Skin epidermis (tissue), 12 donors: Measurements from ENCODE around the gene TMEM207.

Source experiments
- H3K27ac ChIP-seq, 21 experiments: fragments of 200-600 bp; sonication (generic) in 11 of 21; one replicate each; pipeline ENCODE4 v1.5.0; 2020; ENCODE audit warnings: mild to moderate bottlenecking in 3 of 21, inconsistent platforms in 2 of 21, moderate library complexity in 2 of 21
- H3K4me3 ChIP-seq, 7 experiments: fragments of 200-600 bp; sonication (generic) in 2 of 7; one replicate each; pipeline ENCODE4 v1.5.0; 2020; ENCODE audit warnings: inconsistent platforms in 2 of 7, mild to moderate bottlenecking in 2 of 7, moderate library complexity in 1 of 7

Gene TMEM207

GRCh38 chr3:190446573-190447279, 3.0 kb downstream of the TMEM207 start:
- Histone ChIP-seq H3K27ac (no peak overlapping the region), H3K4me3 (no peak overlapping the region)

DNA sequence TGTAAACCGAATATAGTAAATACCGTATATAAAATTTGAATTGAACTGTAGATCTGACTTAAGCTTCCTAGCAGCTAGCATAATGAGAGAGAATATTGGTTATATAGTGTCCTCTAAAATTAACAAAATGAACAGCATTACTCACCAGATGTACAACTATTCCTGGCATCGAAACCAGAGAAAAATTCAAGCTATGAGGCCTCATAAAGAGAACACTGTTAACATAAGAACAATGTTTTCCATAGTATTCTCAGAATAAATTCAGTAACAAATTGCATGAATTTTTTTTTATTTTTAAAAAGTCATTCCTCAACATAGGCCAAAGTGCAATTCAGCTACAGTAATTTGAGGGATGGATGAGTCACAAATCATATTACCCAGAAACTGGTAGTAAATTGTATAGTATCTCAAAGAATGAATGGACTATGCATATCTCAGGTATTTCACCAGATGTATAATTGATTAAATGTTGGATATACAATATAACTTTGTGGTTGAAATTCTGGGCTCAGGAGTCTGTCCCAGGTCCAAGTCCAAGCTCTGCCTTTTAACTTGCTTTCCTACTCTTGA, 5.0 kb downstream of the TMEM207 start:
- Histone ChIP-seq H3K4me3 (no peak overlapping the region), H3K27ac (no peak overlapping the region)

DNA sequence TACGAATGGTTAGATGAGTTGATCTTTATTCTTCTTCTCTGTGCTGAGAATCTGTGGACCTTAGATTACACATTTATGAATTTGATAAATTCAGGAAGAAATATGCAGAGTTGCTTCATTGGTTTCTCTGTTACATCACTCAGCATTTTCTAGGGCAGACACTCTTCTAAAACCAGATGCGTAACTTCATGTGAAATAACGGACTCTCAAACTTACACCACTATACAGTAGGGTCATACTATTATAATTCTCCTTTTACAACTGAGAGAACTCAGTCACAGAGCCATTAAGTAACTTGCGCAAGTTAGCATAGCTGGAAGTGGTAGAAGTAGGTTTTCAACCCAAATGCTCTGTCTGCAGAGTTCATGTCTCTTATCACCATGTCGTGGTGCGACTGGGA, 5.7 kb downstream of the TMEM207 start:
- Histone ChIP-seq H3K27ac (no peak overlapping the region), H3K4me3 (no peak overlapping the region)

DNA sequence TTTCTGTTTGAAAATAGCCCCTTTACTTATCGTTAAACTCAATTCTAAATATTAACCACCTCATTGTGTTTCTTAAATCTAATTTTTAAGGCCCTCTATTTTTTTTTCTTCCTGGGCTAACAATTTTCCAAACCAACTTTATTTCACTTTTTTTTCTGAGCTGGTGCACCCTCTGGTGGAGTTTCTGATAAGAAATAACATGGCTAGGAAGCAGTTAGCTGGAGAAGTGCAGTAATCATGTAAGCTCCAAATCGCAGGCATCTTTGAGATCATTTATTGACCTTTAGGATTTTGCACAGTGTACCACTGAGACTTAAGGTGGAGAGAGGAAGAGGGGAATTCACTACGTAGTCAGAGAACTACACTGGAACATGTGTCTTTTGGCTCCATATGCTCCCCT, 6.4 kb downstream of the TMEM207 start:
- Histone ChIP-seq H3K27ac (no peak overlapping the region), H3K4me3 (no peak overlapping the region)

- no peak overlapping the region for H3K4me3 ChIP-seq
- no peak overlapping the region for H3K27ac ChIP-seq
Observed at GRCh38 chr3:190442240-190442639, 7.5 kb downstream of the TMEM207 start.

DNA sequence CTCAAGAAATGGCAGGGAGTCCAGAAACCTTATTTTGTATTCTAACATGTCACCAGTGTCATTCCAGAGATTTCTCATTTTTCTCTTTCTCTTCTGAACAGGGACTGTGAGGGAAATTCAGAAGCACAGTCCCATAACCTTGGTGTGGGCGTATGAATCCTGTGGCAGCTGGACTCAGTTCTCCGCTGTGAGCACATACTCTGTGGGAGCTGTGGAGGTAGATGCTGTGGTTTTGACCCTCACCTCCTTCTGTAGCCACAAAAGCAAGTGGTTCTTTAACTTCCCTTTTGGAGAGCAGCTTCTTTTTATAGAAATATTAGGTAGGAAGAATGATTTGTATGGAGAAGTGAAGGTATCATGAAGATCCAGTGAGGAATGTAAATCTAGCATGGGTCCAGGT, 13.4 kb downstream of the TMEM207 start:
- Histone ChIP-seq H3K4me3 (no peak overlapping the region), H3K27ac (no peak overlapping the region)

GRCh38 chr3:190435618-190436017, 14.1 kb downstream of the TMEM207 start:
- Histone ChIP-seq H3K27ac (no peak overlapping the region), H3K4me3 (no peak overlapping the region)

GRCh38 chr3:190433626-190434025, 16.1 kb downstream of the TMEM207 start:
- no peak overlapping the region for H3K4me3 ChIP-seq
- no peak overlapping the region for H3K27ac ChIP-seq

- no peak overlapping the region for H3K27ac ChIP-seq
- no peak overlapping the region for H3K4me3 ChIP-seq
Observed at GRCh38 chr3:190432216-190432615, 17.5 kb downstream of the TMEM207 start.

GRCh38 chr3:190430906-190431305, 18.8 kb downstream of the TMEM207 start:
- Histone ChIP-seq H3K27ac (no peak overlapping the region), H3K4me3 (no peak overlapping the region)

DNA sequence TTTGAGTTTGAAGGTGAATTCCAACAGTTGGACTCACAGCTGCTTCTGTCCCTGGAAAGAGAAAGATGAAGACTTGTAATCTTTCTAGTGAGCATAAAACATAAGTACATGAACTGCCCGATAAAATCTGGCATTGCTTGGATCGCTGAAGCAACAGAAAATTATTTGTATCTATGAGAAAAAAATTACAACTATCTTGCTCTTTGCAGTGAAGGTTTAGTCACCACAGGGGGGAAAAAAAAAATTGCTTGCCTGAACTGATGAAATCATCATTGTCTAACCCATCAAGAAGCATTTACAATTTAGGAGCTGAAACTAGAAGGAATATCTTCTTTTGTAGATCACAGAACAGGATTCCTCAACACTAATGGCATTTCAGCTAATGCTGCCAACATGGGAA, 20.0 kb downstream of the TMEM207 start:
- H3K4me3 ChIP-seq, result no peak overlapping the region

GRCh38 chr3:190426806-190427507, 22.7 kb downstream of the TMEM207 start:
- Histone ChIP-seq H3K4me3 (no peak overlapping the region), H3K27ac (no peak overlapping the region)

More for the DNA sequence above, 20.0 kb downstream of the TMEM207 start:
- no peak overlapping the region for H3K27ac ChIP-seq

GRCh38 chr3:190425833-190426232, 23.9 kb downstream of the TMEM207 start:
- no peak overlapping the region for H3K4me3 ChIP-seq

DNA sequence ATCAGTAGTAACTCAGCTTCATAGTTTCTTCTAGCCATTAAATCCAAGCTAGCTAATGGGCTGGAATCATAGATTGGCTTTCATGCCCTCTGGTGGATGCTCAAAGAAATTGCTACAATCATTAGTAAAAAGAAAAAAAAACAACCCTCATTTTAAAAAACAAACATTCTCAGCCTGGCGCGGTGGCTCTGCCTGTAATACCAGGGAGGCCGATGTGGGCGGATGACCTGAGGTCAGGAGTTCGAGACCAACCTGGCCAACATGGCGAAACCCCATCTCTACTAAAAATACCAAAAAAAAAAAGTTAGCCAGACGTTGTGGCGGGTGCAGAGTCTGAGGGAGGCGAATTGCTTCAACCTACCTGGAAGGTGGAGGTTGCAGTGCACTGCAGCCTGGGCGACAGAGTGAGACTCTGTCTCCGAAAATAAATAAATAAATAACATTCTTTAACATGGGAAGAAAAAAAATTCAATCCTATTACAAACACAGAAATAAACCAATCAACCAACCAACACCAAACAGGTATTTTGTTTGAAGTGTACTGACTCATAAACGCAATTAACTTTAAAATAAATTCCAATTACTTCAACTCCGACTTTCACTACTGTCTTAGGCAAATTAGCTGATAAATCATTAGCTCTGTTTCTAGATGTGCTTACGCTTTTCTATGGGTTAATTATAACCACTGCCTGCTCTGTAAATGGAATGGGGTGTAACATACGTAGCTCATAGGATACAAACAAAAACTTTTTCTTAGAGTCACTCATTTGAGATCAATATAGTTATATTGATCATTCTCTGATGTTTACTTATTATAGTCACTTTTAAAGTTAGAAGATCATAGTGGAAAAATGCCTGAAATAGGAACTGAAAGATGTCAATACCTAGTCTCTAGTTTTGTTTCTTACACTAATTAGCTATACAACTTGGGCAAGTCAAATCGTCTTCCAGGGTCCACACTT, 24.9 kb downstream of the TMEM207 start:
- peak overlapping the region in 2 of 21 experiments; percentile 32 to 57 for H3K27ac ChIP-seq

More at GRCh38 chr3:190425833-190426232, 23.9 kb downstream of the TMEM207 start:
- no peak overlapping the region for H3K27ac ChIP-seq

DNA sequence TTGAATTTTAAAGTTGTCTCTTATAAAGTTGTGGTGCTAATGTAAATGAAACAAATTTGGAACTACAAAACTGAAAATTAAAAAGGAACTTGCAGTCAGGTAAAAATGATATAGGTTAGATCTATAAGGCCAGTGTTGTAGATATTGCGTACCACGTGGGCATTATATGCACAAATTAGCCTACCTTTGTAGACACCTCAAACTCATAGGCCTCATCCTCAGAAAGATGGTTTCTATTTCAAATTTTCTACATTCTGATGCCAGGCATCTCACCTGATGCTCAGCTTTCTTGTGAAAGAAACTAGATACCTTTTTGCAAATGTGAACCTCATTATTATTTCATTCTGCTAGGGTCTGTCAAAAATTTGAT, 25.6 kb downstream of the TMEM207 start:
- Histone ChIP-seq H3K27ac (no peak overlapping the region), H3K4me3 (no peak overlapping the region)

More for the DNA sequence above, 24.9 kb downstream of the TMEM207 start:
- no peak overlapping the region for H3K4me3 ChIP-seq

DNA sequence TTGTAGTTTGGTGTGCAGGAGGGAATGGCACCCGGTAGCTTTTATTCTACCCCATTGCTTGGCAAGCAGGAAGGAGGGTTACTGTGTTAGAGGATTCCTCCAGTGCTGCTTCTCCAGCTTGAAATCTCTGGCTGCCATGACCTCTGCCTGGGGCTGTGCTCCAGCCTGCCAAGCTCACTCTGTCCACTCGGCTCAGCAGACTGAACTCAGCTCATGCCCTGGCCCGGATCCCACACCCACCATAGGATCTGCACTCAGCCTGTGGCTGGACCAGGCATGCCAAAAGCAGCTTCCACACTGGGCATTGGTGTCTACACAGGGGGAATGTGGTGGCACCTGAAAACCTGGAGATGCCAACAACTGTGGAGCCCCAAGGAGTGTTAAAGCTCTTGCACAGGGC, 35.4 kb downstream of the TMEM207 start:
- Histone ChIP-seq H3K4me3 (no peak overlapping the region), H3K27ac (no peak overlapping the region)

DNA sequence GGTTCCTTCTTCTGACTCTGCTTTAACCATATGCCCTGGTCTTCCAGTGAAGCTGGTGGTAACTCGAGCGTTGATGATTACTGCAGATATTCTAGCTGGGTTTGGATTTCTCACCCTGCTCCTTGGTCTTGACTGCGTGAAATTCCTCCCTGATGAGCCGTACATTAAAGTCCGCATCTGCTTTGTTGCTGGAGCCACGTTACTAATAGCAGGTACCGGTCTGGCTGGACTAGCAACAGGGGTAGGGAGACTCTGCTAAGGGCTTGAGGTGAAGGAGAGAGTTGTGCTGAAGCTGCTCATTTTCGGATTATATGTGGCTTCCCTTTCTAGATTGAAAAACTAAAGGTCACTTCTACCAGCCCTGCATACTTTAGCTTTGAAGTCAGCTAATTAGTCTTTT, 45.0 kb downstream of the TMEM207 start:
- Histone ChIP-seq H3K4me3 (no peak overlapping the region), H3K27ac (no peak overlapping the region)

GRCh38 chr3:190401963-190402362, 47.7 kb downstream of the TMEM207 start:
- H3K4me3 ChIP-seq, result no peak overlapping the region
- no peak overlapping the region for H3K27ac ChIP-seq

DNA sequence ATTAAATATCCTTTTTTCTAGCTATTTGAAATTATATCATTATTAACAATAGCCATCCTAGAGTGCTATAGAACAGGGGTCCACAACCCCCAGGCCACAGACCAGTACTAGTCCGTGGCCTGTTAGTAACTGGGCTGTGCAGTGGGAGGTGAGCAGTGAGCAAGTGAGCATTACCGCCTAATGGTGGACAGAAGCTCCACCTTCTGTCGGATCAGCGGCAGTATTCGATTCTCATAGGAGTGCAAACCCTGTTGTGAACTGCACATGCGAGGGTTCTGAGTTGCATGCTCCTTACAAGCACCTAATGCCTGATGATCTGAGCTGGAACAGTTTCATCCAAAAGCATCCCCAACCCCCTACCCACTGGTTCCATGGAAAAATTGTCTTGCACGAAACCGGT, 50.0 kb downstream of the TMEM207 start:
- Histone ChIP-seq H3K27ac (no peak overlapping the region), H3K4me3 (no peak overlapping the region)

- H3K4me3 ChIP-seq, result no peak overlapping the region
- no peak overlapping the region for H3K27ac ChIP-seq
Observed at GRCh38 chr3:190397889-190398288, 51.8 kb downstream of the TMEM207 start.
